H1 (cell line): Measurements from ENCODE around the gene SLCO4A1. TPM values are rescaled to one million over a fixed set of nuclear protein-coding genes. Genes with fewer than 3 reads are reported as not detected.

Experiments
- polyA plus RNA-seq, 7 experiments: library from polyadenylated mRNA; depleted of rRNA in 3 of 7; stranded (reverse) in 5 of 7; unstranded in 2 of 7; fragments of >200 nt in 5 of 7; fragments of 200-250 nt in 2 of 7; gene quantifications; 1 replicate in 5 of 7; 2 replicates in 1 of 7; 4 replicates in 1 of 7; pipeline versions ENCODE4 v1.2.1 to v1.2.3, GENCODE V29; 2011 to 2013; ENCODE audit warnings: missing spikeins in 2 of 7, mixed read lengths in 2 of 7
- total RNA-seq: library from RNA; stranded (reverse); fragmentation: NEBNext Ultra II Directional; extraction: Animal tissue kit (Norgen Biotek cat#: 25700); gene quantifications from 2 replicates; pipeline ENCODE4 v1.2.1, GENCODE V29; 2021
- TF ChIP-seq, protein P1 (sequence below): fragments of 300-600 bp; sonication (generic); IDR thresholded peaks from 2 replicates; pipeline ENCODE4 v1.7.1; 2012; ENCODE audit warnings: low read length, moderate library complexity, mild to moderate bottlenecking, inconsistent platforms; ENCODE audit not compliant: insufficient replicate concordance
- TF ChIP-seq, protein P2 (sequence below): IDR thresholded peaks from 2 replicates; pipeline ENCODE4 v1.6.1; 2012; ENCODE audit warnings: inconsistent platforms

SLCO4A1 gene
- total and polyA plus RNA-seq, 2 of the 8 experiments (the other 6 are each of a cell fraction or from before 2014, with no cell fraction given): 10.5 to 18.5 TPM

DNA sequence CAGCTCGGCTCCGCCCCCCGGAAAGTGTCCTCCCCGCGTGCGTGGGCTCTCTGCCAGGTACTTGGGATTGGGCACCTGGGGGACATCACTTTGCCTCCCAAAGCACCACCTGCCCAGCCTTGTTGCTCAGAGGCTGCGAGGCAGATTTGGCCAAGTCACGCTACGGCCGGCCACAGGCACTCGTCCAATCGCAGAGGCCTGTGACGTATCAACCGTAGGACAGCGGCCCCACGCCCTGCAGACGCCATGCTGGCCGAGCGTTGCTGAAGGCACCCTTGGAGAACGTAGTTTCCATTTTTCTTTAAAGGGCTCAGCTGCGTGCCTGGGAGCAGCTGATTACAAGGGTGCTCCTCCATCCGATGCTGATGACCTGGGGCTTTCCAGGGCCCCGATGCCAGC lies 69.4 kb downstream of the SLCO4A1 start (continued):
- TF ChIP-seq, protein P1, sequence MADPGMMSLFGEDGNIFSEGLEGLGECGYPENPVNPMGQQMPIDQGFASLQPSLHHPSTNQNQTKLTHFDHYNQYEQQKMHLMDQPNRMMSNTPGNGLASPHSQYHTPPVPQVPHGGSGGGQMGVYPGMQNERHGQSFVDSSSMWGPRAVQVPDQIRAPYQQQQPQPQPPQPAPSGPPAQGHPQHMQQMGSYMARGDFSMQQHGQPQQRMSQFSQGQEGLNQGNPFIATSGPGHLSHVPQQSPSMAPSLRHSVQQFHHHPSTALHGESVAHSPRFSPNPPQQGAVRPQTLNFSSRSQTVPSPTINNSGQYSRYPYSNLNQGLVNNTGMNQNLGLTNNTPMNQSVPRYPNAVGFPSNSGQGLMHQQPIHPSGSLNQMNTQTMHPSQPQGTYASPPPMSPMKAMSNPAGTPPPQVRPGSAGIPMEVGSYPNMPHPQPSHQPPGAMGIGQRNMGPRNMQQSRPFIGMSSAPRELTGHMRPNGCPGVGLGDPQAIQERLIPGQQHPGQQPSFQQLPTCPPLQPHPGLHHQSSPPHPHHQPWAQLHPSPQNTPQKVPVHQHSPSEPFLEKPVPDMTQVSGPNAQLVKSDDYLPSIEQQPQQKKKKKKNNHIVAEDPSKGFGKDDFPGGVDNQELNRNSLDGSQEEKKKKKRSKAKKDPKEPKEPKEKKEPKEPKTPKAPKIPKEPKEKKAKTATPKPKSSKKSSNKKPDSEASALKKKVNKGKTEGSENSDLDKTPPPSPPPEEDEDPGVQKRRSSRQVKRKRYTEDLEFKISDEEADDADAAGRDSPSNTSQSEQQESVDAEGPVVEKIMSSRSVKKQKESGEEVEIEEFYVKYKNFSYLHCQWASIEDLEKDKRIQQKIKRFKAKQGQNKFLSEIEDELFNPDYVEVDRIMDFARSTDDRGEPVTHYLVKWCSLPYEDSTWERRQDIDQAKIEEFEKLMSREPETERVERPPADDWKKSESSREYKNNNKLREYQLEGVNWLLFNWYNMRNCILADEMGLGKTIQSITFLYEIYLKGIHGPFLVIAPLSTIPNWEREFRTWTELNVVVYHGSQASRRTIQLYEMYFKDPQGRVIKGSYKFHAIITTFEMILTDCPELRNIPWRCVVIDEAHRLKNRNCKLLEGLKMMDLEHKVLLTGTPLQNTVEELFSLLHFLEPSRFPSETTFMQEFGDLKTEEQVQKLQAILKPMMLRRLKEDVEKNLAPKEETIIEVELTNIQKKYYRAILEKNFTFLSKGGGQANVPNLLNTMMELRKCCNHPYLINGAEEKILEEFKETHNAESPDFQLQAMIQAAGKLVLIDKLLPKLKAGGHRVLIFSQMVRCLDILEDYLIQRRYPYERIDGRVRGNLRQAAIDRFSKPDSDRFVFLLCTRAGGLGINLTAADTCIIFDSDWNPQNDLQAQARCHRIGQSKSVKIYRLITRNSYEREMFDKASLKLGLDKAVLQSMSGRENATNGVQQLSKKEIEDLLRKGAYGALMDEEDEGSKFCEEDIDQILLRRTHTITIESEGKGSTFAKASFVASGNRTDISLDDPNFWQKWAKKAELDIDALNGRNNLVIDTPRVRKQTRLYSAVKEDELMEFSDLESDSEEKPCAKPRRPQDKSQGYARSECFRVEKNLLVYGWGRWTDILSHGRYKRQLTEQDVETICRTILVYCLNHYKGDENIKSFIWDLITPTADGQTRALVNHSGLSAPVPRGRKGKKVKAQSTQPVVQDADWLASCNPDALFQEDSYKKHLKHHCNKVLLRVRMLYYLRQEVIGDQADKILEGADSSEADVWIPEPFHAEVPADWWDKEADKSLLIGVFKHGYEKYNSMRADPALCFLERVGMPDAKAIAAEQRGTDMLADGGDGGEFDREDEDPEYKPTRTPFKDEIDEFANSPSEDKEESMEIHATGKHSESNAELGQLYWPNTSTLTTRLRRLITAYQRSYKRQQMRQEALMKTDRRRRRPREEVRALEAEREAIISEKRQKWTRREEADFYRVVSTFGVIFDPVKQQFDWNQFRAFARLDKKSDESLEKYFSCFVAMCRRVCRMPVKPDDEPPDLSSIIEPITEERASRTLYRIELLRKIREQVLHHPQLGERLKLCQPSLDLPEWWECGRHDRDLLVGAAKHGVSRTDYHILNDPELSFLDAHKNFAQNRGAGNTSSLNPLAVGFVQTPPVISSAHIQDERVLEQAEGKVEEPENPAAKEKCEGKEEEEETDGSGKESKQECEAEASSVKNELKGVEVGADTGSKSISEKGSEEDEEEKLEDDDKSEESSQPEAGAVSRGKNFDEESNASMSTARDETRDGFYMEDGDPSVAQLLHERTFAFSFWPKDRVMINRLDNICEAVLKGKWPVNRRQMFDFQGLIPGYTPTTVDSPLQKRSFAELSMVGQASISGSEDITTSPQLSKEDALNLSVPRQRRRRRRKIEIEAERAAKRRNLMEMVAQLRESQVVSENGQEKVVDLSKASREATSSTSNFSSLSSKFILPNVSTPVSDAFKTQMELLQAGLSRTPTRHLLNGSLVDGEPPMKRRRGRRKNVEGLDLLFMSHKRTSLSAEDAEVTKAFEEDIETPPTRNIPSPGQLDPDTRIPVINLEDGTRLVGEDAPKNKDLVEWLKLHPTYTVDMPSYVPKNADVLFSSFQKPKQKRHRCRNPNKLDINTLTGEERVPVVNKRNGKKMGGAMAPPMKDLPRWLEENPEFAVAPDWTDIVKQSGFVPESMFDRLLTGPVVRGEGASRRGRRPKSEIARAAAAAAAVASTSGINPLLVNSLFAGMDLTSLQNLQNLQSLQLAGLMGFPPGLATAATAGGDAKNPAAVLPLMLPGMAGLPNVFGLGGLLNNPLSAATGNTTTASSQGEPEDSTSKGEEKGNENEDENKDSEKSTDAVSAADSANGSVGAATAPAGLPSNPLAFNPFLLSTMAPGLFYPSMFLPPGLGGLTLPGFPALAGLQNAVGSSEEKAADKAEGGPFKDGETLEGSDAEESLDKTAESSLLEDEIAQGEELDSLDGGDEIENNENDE: no peak
- TF ChIP-seq, protein P2, sequence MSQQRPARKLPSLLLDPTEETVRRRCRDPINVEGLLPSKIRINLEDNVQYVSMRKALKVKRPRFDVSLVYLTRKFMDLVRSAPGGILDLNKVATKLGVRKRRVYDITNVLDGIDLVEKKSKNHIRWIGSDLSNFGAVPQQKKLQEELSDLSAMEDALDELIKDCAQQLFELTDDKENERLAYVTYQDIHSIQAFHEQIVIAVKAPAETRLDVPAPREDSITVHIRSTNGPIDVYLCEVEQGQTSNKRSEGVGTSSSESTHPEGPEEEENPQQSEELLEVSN: peak; percentile 39; the same call in 1 of the 2 replicates
